ENCODE measurements around the gene LMOD1. TPM values are rescaled to one million over a fixed set of nuclear protein-coding genes. Genes with fewer than 3 reads are reported as not detected.
"Not testable (repeated sequence)": the region's sequence is repeated elsewhere in the genome, so short reads cannot be mapped to it uniquely, and the experiment has no call there.

LMOD1 gene
- total RNA-seq: under 0.01 and 0.07 TPM in 2 replicates

DNA sequence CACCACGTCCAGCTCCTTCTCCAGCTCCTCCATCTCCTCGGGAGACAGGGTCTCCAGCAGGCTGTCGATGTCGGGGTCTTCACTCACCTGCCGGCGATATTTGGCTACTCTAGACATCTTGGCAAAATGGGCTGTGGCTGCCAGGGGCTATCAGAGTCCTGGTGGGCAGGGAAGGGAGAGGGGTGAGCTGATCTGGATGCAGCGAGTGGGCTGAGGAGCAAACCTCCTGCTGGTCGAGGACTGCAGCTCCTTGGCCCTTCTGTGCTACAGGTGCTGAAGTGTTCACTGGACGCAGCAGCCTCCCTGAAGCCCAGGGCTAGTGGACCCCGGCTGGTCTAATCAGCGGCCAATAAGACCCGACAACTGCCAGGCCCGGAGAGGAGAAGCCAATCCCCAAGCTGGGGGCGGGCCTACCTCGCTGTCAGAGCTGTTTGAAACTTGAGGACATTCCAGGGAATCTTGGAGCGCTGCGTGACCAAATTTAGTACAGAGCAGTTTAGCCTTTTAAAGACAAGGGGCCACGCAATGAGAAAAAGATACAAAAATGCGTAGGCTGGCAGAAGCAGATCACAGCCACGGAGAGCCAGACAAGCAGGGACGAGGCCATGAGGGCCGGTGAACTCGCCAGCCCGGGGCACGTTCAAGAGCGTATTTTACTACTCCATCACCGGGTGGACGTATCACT is at the start of gene LMOD1:
Gene LMOD1, minus strand, starts transcription at position 325 of the 685 bp plus-strand sequence. Its CDS starts 208 bp downstream, at position 117.
- peak; percentile 49 for DNase-seq (ENCODE audit: low read depth, low spot score)

DNA sequence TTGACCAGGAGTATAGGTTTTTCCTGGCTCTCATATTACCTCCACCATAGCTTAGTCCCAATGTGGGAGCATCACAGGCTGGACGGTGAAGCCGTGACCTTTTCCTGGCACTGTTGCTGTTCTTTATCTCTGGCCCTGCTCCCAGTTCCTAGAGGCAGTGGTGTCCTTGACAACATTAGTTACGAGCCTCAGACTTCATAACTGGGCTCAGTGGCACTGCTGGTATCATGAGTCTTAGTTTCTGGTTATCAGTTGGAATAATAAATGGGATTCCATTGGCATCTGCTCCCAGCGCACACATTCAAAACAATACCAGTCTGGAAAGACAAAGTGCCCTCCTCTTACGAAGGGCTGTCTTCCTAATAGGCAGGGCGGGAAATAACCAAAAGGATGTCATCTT is 44.1 kb upstream of the LMOD1 start:
- no peak for DNase-seq (ENCODE audit: low read depth, low spot score)

DNA sequence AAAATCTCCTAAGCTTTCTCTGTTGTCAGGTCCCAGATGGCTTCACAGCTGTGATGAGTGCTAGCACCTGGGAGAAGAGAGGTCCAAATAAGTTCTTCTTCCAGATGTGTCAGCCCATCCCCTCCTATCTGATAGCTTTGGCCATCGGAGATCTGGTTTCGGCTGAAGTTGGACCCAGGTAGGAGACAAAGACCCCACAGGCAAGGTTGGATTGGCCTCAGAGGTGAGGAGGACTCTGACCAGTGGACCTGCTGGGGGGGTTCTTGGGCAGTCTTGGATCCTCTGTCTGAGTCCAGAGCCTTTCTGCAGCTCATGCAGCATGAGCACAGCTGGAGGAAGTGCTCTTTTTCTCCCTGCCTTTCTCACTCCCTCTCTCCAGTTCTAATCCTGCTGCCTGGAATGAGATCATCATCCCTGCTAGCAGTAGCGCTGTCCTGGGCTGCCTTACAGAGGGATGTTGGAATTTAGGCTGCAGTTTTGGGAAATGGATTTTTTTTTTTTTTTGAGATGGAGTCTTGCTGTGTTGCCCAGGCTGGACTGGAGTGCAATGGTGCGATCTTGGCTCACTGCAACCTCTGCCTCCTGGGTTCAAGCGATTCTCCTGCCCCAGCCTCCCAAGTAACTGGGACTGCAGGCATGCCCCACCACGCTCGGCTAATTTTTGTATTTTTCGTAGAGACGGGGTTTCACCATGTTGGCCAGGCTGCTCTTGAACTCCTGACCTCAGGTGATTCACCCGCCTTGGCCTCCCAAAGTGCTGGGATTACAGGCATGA is 43.2 kb upstream of the LMOD1 start:
- no peak for DNase-seq (ENCODE audit: low read depth, low spot score)

DNA sequence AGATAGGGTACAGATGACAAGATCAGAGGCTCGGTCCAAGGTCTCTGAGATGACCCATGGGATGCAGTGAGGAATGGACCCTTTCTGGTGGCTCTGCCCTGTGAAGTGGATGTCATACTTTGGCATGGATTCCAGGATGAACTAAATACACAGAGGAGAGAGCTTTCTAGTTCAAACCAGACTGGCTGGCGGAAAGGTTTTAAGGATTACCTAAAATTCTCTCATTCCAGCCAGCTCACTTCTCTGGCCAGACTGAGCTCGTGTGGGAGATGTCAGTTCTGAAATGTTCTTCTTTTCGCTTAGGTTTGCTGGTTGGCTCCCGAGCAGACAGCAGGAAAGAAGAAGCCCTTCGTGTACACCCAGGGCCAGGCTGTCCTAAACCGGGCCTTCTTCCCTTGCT is 42.3 kb upstream of the LMOD1 start:
- DNase-seq (ENCODE audit: low read depth, low spot score): no peak

DNA sequence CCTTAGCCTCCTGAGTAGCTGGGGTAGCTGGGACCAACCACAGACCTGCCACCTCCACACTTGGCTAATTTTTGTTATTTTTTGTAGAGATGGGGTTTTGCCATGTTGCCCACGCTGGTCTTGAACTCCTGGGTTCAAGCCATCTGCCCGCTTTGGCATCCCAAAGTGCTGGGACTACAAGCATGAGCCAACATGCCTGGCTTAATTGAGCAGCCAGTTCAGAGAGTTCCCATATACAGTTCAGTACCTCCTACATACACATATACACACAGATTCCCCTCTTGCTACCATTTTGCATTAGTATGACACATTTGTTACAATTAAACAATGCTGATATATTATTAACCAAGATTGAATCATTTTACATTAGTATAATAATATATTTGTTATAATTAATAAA is 39.0 kb upstream of the LMOD1 start:
- no peak for DNase-seq (ENCODE audit: low read depth, low spot score)

DNA sequence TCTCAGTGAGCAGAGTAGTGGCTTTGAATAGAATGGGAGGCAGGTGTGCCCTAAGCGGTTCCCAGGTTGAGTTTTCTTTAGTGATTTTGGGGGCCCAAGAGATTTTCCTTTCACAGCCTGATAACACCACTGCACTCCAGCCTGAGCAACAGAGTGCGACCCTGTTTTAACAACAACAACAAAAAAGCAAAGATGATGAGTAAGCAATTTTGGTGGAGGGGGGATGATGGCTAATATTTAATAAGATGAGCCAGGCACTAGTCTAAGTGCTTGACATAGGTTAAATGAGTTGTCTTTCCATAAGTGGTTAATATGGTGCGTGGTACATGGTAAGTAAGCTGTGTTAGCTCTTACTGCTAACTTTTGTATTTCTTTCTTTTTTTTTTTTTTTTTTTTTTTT is 38.1 kb upstream of the LMOD1 start:
- DNase-seq (ENCODE audit: low read depth, low spot score): no peak

DNA sequence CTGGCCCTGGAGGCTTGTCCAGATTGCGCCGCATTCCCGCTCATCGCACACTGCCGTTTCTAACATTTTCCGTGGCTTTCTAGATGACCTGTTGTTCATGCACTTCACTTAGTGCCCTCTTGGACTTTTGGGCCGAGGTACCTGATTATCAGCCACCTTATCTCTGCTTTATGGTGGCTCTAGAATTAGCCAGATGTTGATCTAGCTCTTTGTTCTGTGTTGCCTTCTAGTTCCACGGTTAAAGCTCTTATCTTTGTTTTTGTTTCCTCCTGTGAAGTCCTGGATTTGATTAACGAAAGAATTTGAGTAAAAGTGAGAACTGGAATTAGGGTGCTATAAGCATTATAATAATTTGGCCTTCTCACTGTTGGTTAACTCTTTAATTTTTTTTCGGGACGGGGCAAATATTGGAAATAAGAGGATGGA is 37.0 kb upstream of the LMOD1 start:
- no peak for DNase-seq (ENCODE audit: low read depth, low spot score)

DNA sequence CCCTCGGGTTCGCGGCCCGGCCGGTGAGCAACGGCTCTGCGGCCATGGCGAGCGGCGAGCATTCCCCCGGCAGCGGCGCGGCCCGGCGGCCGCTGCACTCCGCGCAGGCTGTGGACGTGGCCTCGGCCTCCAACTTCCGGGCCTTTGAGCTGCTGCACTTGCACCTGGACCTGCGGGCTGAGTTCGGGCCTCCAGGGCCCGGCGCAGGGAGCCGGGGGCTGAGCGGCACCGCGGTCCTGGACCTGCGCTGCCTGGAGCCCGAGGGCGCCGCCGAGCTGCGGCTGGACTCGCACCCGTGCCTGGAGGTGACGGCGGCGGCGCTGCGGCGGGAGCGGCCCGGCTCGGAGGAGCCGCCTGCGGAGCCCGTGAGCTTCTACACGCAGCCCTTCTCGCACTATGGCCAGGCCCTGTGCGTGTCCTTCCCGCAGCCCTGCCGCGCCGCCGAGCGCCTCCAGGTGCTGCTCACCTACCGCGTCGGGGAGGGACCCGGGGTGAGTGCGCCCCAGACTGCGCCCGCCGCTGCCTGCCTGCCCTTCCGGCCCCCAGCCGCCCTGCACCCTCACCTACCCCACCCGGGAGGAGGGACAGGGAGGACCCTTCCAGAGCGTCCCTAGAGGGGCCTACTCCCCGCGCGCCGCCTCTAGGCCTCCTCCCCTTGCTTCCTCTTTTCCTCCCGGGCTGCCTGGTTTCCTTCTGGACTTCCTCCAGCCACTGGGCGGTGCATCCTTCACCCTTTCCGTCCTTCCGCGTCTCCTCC is 36.5 kb upstream of the LMOD1 start, which contains the start of gene RNPEP:
Gene RNPEP, plus strand, starts transcription at position 26 of the 757 bp plus-strand sequence. Its CDS starts 19 bp downstream, at position 45.
- no peak for DNase-seq (ENCODE audit: low read depth, low spot score)

DNA sequence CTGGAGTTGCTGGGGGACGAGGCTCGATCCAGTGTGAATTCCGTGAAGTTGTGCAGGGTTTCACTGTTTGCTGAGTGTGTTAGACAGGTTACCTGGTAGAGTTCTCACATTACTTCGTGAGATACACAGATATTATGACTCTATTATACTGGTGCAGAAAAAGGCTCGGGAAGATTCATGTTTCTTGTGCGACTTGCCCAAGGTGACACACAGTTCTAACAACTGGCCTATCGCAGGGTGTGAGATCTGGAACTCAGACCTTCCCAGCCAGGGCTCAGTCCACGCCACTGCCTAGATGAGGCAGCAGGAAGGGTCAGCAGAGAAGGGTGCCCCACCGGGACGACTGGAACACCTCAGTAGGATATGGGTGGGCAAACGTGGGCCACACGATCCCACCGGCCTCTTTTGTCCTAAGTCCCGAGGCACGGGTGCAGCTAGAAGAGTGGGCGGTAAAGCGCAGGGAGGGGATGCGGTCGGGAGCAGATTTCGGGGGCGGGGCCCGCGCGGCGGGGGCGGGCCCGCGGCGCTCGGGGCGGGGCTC is 35.8 kb upstream of the LMOD1 start:
- no peak for DNase-seq (ENCODE audit: low read depth, low spot score)

DNA sequence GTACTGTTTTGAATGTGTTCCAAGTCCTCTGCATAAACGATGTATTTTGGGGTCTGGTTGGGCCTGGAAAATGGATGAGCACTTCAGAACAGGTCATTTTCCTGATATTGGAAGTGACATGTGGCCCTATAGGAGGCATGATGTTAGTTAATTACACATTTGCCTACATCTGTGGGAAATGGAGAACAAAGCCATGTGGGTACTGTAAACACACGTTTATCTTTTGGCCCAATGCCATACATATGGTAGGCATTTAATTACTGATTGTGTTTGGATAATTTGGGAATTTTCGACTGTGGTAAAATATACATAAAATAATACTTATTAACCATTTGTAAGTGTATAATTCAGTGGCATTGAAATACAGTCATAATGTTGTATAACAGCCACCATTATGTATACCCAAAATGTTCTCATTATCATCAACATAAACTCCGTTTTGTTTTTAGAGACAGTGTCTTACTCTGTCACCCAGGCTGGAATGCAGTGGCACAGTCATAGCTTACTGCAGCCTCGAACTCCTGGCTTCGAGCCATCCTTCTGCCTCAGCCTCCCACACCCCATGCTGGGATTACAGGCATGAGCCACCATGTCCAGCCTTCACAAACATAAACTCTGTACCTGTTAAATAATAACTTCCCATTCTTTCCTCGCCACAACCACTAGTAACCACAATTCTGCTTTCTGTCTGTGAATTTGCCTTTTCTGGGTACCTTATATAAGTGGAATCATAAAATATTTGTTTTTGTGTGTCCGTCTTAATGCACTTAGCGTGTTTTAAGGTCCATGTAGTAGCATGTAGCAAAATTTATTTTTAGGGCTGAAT is 24.2 kb upstream of the LMOD1 start:
- no peak for DNase-seq (ENCODE audit: low read depth, low spot score)

DNA sequence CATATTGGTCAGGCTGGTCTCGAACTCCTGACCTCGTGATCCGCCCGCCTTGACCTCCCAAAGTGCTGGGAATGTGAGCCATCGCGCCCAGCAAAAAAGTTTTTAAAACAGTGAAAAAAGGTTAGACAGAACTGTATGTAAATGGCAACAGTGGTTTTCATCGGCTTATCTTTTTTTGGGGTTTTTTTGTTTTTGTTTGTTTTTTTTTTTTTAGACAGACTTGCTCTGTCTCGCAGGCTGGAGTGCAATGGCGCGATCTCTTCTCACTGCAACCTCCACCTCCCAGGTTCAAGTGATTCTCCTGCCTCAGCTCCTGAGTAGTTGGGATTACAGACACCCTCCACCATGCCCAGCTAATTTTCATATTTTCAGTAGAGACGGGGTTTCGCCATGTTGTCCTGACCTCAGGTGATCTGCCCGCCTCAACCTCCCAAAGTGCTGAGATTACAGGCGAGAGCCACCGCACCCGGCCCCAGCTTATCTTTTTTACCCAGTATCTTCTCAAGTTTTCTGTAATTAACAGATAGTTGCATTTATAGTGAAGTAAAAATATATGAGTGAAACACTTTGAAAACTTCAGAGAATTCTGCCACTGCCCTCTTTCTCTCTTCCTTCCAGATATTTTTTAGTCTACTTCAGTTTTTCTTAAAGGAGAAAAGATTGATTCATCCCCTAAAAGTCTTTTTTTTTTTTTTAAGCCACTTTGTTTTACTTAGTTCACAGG is 22.0 kb upstream of the LMOD1 start:
- DNase-seq (ENCODE audit: low read depth, low spot score): no peak

DNA sequence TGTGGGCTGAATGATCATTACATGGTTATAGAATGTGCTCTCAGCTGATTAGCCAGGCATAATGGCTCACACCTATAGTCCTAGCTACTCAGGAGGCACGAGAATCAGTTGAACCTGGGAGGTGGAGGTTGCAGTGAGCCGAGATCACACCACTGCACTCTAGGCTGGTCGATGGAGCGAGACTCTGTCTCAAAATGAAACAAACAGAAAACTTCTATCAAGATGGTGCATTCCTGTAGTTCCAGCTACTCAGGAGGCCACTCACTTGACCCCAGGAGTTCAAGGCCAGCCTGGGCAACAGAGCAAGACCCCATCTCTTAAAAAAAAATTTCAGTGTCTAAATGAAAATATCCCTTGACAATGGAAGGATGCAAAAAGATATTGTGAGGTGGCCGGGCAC is 19.8 kb upstream of the LMOD1 start:
- DNase-seq (ENCODE audit: low read depth, low spot score): no peak

DNA sequence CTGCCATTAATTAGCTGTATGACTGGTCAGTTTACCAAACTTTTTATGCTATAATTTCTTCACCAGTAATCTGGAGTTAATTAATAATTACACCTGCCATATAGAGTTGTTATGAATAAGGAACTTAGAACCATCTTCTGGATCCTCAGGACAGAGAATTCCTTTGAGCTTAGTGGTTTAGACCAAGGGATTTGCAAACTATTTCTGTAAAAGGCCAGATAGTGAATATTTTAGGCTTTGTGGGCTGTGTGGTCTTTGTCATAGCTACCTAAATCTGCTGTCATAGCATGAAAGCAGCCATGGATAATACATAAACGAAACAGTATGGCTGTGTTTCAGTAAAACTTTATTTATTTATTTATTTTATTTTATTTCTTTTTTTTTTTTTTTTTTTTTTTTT is 17.9 kb upstream of the LMOD1 start:
- DNase-seq (ENCODE audit: low read depth, low spot score): no peak

DNA sequence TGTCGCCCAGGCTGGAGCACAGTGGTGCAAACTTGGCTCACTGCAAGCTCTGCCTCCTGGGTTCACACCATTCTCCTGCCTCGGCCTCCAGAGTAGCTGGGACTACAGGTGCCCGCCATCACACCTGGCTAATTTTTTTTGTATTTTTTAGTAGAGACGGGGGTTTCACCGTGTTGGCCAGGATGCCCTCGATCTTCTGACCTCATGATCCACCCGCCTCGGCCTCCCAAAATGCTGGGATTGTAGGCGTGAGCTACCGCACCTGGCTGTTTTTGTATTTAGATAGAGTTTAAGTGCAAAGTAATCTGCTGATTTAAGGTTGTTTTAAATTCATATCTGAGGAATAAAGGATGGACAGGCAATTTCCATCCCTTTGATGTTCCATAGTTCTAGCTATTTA is 16.0 kb upstream of the LMOD1 start:
- DNase-seq (ENCODE audit: low read depth, low spot score): not testable (repeated sequence)

DNA sequence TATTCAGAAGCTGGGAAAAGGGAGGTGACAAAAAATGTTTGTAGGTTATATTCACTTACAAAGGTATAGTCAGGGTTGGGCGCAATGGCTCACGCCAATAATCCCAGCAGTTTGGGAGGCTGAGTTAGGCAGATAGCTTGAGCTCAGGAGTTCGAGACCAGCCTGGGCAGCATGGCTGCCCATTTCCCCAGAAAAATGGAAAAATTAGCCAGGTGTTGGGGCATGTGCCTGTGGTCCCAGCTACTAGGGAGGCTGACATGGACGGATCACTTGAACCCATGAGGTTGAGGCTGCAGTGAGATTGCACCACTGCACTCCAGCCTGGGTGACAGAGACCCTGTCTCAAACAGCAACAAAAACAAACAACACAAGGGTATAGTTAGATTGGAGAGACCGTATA is 12.0 kb upstream of the LMOD1 start:
- no peak for DNase-seq (ENCODE audit: low read depth, low spot score)

DNA sequence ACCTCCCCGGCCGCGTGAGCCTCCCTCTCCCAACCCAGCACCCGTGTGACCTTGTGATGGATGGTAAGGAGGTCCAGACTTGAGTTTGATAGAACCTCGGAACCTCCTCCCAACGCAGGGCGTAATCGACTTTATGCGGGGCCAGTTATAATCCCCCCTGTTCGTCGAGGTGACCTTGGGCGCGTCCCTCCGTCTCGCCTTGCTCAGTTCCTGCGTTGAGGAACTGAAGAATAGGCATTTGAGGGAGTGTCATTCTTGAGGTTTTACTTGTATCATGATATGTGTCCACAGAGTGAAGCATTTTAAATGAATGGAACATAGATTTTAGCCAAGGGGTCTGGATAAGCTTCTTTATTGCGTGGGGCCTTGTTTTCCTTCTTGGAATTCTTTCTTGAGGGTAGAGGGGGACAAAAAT is 9.4 kb upstream of the LMOD1 start:
- DNase-seq (ENCODE audit: low read depth, low spot score): no peak

DNA sequence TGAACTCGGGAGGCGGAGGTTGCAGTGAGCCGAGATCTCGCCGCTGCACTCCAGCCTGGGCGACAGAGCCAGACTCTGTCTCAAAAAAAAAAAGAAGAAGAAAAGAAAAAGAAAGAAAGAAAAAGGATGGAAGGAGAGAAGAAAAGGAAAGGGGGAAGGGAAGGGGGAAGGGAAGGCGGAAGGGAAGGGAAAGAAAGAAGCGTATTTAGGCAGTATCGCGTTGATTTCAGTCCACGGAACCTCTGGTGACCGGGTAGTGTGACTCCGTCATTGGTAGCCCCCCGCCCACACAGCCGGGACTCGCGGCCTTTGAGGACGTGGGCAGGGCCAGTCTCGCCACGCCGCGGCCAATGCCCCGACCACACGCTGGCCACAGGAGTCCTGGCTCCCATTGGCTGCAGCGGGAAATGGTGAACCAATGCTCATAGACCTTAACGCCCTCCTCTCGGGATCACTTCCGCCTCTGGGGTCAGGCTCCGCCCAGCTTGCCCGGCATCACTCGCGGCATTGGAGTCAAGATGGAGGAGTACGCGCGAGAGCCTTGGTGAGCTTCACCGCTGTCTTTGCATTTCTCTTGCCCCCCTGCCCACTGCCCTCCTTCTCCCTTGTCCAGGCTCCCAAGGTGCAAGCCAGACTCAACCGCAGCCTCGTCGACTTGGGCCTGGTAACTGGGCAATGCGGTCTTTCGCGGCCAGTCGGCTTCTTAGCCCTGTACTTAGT is 8.8 kb upstream of the LMOD1 start, which contains the start of gene TIMM17A:
Gene TIMM17A, plus strand, starts transcription at position 495 of the 720 bp plus-strand sequence. Its CDS starts 24 bp downstream, at position 519.
- peak; percentile 96 for DNase-seq (ENCODE audit: low read depth, low spot score)

DNA sequence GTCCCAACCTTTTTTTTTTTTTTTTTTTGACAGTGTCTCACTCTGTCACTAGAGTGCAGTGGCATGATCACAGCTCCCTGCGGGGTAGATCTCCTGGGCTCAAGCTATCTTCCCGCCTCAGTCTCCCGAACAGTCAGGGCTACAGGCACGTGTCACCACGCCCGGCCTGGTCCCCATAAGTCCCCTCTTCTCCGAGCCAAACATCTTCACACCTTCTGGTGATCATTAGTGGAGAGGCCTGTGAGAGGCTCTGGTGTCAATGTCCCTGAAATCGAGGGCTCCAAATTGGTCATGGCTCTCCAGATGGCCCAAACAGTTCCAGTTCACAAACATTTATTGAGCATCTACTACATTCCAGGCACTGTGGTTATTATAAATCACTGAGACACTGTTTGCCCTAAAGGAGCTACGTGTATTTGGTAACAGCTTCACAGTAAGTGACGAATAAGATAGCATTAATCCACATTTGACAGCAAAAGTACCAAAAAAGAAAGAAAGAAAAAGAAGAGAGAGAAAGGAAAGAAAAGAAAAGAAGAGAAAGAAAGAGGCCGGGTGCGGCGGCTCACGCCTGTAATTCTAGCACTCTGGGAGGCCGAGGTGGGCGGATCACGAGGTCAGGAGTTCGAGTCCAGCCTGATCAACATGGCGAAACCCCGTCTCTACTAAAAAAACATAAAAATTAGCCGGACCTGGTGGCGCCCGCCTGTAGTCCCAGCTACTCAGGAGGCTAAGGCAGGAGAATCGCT is 8.1 kb upstream of the LMOD1 start:
- DNase-seq (ENCODE audit: low read depth, low spot score): no peak

DNA sequence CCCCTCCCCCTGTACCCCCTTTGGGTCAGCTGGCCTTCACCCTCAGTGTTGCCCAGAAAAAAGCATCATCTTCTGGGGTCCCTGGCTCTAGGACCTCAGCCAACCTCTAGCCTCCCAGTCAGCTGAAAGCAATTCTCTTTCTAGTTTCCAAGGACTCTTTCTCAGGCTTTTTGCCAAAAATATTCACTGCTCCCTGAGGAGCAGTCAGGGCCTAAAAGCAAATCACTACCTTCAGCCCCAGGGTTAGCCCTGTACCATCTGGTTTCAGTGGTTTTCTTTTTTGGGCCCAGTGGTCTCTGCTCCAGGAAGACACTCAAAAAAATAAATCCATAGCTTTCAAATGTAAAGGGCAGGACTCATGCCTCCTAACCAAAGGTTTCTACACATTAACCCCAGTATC is 3.1 kb upstream of the LMOD1 start:
- no peak for DNase-seq (ENCODE audit: low read depth, low spot score)

Measured in pulmonary artery endothelial cell (primary cell).